IMR-90 (cell line): ENCODE measurements around the gene LHX8. TPM values are rescaled to one million over a fixed set of nuclear protein-coding genes. Genes with fewer than 3 reads are reported as not detected.

Experiments
- ATAC-seq: fragments of 200-7000 bp; cut with Tn5 transposase; 2 replicates; pipeline ENCODE4 v1.9.1; 2020; ENCODE audit warnings: low read depth, mild to moderate bottlenecking, moderate library complexity
- BruUV-seq: library from RNA; stranded (reverse); fragments of 400-500 nt; replicated peaks from 2 replicates; lab custom pipeline; 2021; lab: Mats Ljungman, UMichigan
- CTCF ChIA-PET: fragments of 300-600 bp; formaldehyde crosslinking; extraction: SDS; loops from one replicate; lab custom pipeline; 2021; ENCODE audit warnings: antibody characterized with exemption; lab: Yijun Ruan, JAX
- POLR2A ChIA-PET: fragments of 300-600 bp; sonication (Branson Sonifier 250); formaldehyde crosslinking; loops from one replicate; lab custom pipeline; 2022; ENCODE audit warnings: antibody characterized with exemption; ENCODE audit not compliant: unreplicated experiment; lab: Charles Lee
- DNase-seq: peaks from one replicate; pipeline ENCODE4 v3.0.0; 2013
- H2AFZ ChIP-seq: replicated peaks from 2 replicates; pipeline ENCODE3; 2013; ENCODE audit warnings: low read length, mild to moderate bottlenecking; ENCODE audit not compliant: poor library complexity
- H2AK5ac ChIP-seq: 2 replicates; pipeline ENCODE4 v1.6.1; 2013; ENCODE audit warnings: low read depth, low read length, inconsistent platforms
- H2AK9ac ChIP-seq: replicated peaks from 2 replicates; pipeline ENCODE3; 2013; ENCODE audit warnings: mild to moderate bottlenecking, low read depth, low read length, moderate library complexity; ENCODE audit not compliant: poor library complexity
- H2BK120ac ChIP-seq: 2 replicates; pipeline ENCODE4 v1.6.1; 2013; ENCODE audit warnings: low read depth, low read length, inconsistent platforms
- H2BK15ac ChIP-seq: 3 replicates; pipeline ENCODE4 v1.6.1; 2013; ENCODE audit warnings: low read depth, low read length, inconsistent platforms
- H2BK20ac ChIP-seq: 2 replicates; pipeline ENCODE4 v1.6.1; 2013; ENCODE audit warnings: low read depth, mild to moderate bottlenecking, inconsistent platforms, low read length, moderate library complexity
- H2BK5ac ChIP-seq: 2 replicates; pipeline ENCODE4 v1.6.1; 2013; ENCODE audit warnings: mild to moderate bottlenecking, low read depth, low read length, inconsistent platforms; ENCODE audit not compliant: poor library complexity, severe bottlenecking
- H3K14ac ChIP-seq: replicated peaks from 2 replicates; pipeline ENCODE4 v1.6.1; 2013; ENCODE audit warnings: low read depth, low read length, inconsistent platforms
- H3K18ac ChIP-seq: 2 replicates; pipeline ENCODE4 v1.6.1; 2013; ENCODE audit warnings: low read depth, low read length, control low read depth
- H3K23ac ChIP-seq: 2 replicates; pipeline ENCODE4 v1.6.1; 2013; ENCODE audit warnings: low read depth, low read length, inconsistent platforms
- H3K27ac ChIP-seq: 2 replicates; pipeline ENCODE4 v1.5.1; 2013; ENCODE audit warnings: mild to moderate bottlenecking, control low read depth, low read length; ENCODE audit not compliant: insufficient read depth
- H3K27me3 ChIP-seq: 2 replicates; pipeline ENCODE4 v1.6.1; 2013; ENCODE audit warnings: low read length; ENCODE audit not compliant: control insufficient read depth, insufficient read depth
- H3K36me3 ChIP-seq: 2 replicates; pipeline ENCODE4 v1.6.1; 2013; ENCODE audit warnings: low read length, mixed read lengths; ENCODE audit not compliant: control insufficient read depth, insufficient read depth
- H3K4ac ChIP-seq: 2 replicates; pipeline ENCODE4 v1.6.1; 2013; ENCODE audit warnings: low read depth, low read length, inconsistent platforms
- H3K4me1 ChIP-seq: 2 replicates; pipeline ENCODE4 v1.6.1; 2013; ENCODE audit warnings: low read length, mixed read lengths; ENCODE audit not compliant: control insufficient read depth, insufficient read depth
- H3K4me2 ChIP-seq: 2 replicates; pipeline ENCODE4 v1.6.1; 2013; ENCODE audit warnings: low read depth, mild to moderate bottlenecking, control low read depth, low read length, moderate library complexity
- H3K4me3 ChIP-seq: 2 replicates; pipeline ENCODE4 v1.5.1; 2013; ENCODE audit warnings: low read depth, mild to moderate bottlenecking, control low read depth, low read length, moderate library complexity; ENCODE audit not compliant: insufficient read depth
- H3K56ac ChIP-seq: 2 replicates; pipeline ENCODE4 v1.6.1; 2013; ENCODE audit warnings: low read length, inconsistent platforms; ENCODE audit not compliant: insufficient read depth; ENCODE audit errors: extremely low read depth
- H3K79me1 ChIP-seq, 2 experiments: 2 replicates each; pipeline ENCODE4 v1.6.1; 2013; ENCODE audit warnings: low read length in 2 of 2, inconsistent platforms in 1 of 2, low read depth in 1 of 2
- H3K9ac ChIP-seq: 2 replicates; pipeline ENCODE4 v1.6.1; 2013; ENCODE audit warnings: low read depth, low read length, control low read depth
- H3K9me1 ChIP-seq: 2 replicates; pipeline ENCODE4 v1.6.1; 2013; ENCODE audit warnings: low read length, inconsistent platforms; ENCODE audit not compliant: insufficient read depth
- H3K9me3 ChIP-seq: 2 replicates; pipeline ENCODE4 v1.6.1; 2013; ENCODE audit warnings: low read length; ENCODE audit not compliant: control insufficient read depth, insufficient read depth
- H4K20me1 ChIP-seq: 2 replicates; pipeline ENCODE4 v1.6.1; 2013; ENCODE audit warnings: low read length, inconsistent platforms; ENCODE audit not compliant: insufficient read depth
- H4K5ac ChIP-seq: 2 replicates; pipeline ENCODE4 v1.6.1; 2013; ENCODE audit warnings: mild to moderate bottlenecking, low read depth, low read length, control low read depth
- H4K8ac ChIP-seq, 2 experiments: 2 replicates each; pipeline ENCODE4 v1.6.1; 2013; ENCODE audit warnings: low read depth in 2 of 2, low read length in 2 of 2, control low read depth in 1 of 2, inconsistent platforms in 1 of 2
- H4K91ac ChIP-seq: 2 replicates; pipeline ENCODE4 v1.6.1; 2013; ENCODE audit warnings: low read depth, low read length, inconsistent platforms; ENCODE audit not compliant: insufficient read depth
- BHLHE40 ChIP-seq: fragments of 150-350 bp; IDR thresholded peaks from 2 replicates; pipeline ENCODE4 v1.6.1; 2016; ENCODE audit warnings: mild to moderate bottlenecking, low read depth, low read length
- CEBPB ChIP-seq: IDR thresholded peaks from 2 replicates; pipeline ENCODE4 v1.6.1; 2012; ENCODE audit warnings: low read depth, low read length, improper control_type of control experiment
- CHD1 ChIP-seq: IDR thresholded peaks from 2 replicates; pipeline ENCODE4 v1.6.1; 2012; ENCODE audit warnings: low read depth, low read length, improper control_type of control experiment
- FOS ChIP-seq: fragments of 150-350 bp; IDR thresholded peaks from 2 replicates; pipeline ENCODE4 v1.6.1; 2016; ENCODE audit warnings: low read depth, low read length
- MAFK ChIP-seq: IDR thresholded peaks from 2 replicates; pipeline ENCODE4 v1.6.1; 2012; ENCODE audit warnings: low read depth, low read length, improper control_type of control experiment
- MAZ ChIP-seq: IDR thresholded peaks from 2 replicates; pipeline ENCODE4 v1.6.1; 2012; ENCODE audit warnings: low read depth, mild to moderate bottlenecking, low read length, improper control_type of control experiment, moderate library complexity, borderline replicate concordance
- MXI1 ChIP-seq: IDR thresholded peaks from 2 replicates; pipeline ENCODE4 v1.6.1; 2012; ENCODE audit warnings: low read depth, mild to moderate bottlenecking, low read length, moderate library complexity, borderline replicate concordance
- POLR2A ChIP-seq: IDR thresholded peaks from 2 replicates; pipeline ENCODE4 v1.6.1; 2012; ENCODE audit warnings: mild to moderate bottlenecking, low read depth, low read length
- RAD21 ChIP-seq: IDR thresholded peaks from 2 replicates; pipeline ENCODE4 v1.6.1; 2012; ENCODE audit warnings: low read length, improper control_type of control experiment
- RCOR1 ChIP-seq: IDR thresholded peaks from 2 replicates; pipeline ENCODE4 v1.6.1; 2012; ENCODE audit warnings: mild to moderate bottlenecking, low read length, improper control_type of control experiment; ENCODE audit not compliant: insufficient replicate concordance
- RFX5 ChIP-seq: IDR thresholded peaks from 2 replicates; pipeline ENCODE4 v1.8.0; 2012; ENCODE audit warnings: low read depth, mild to moderate bottlenecking, low read length, moderate library complexity
- SMC3 ChIP-seq: fragments of 150-350 bp; IDR thresholded peaks from 2 replicates; pipeline ENCODE4 v1.6.1; 2016; ENCODE audit warnings: low read depth, mild to moderate bottlenecking, antibody characterized with exemption, low read length, moderate library complexity
- WGBS, 2 experiments: methylation state at CpG; one replicate each; pipeline versions ENCODE4 v1.1.5 to v1.1.7; 2013; ENCODE audit warnings: missing lambda C conversion rate in 2 of 2; ENCODE audit not compliant: insufficient read length in 1 of 2; ENCODE audit errors: extremely low coverage in 2 of 2; 5-methylcytosine and 5-hydroxymethylcytosine counted together
- dilution Hi-C: fragments of 300-500 bp; cut with HindIII; formaldehyde crosslinking; loops from one replicate; pipeline ENCODE4 v1.14.3; 2018; ENCODE audit warnings: low sequenced_read_pairs; ENCODE audit not compliant: unreplicated experiment
- in situ Hi-C: fragments of 300-500 bp; cut with MboI; formaldehyde crosslinking; loops from 3 replicates; pipeline ENCODE4 v1.14.3; 2019; ENCODE audit warnings: low sequenced_read_pairs, inconsistent platforms, mixed read lengths
- intact Hi-C: fragments of 100-400 bp; cut with micrococcal nuclease; formaldehyde crosslinking; loops from 2 replicates; pipeline ENCODE4 v1.10.0; 2022
- polyA plus RNA-seq, 3 experiments: library from polyadenylated mRNA; depleted of rRNA; stranded (reverse); fragments of >200 nt; gene quantifications; 2 replicates each; pipeline ENCODE4 v1.2.3, GENCODE V29; 2012; ENCODE audit warnings: low replicate concordance in 1 of 3
- total RNA-seq: library from RNA; depleted of rRNA; stranded (reverse); fragments of >200 nt; gene quantifications from 2 replicates; pipeline ENCODE4 v1.2.3, GENCODE V29; 2012
- TF ChIP-seq, protein P1 (sequence below): conservative IDR thresholded peaks from 2 replicates; pipeline ENCODE4 v1.5.1; 2012; ENCODE audit warnings: mild to moderate bottlenecking, low read depth, low read length, improper control_type of control experiment
- TF ChIP-seq, protein P2 (sequence below): fragments of 150-350 bp; IDR thresholded peaks from 2 replicates; pipeline ENCODE4 v1.6.1; 2016; ENCODE audit warnings: low read depth, mild to moderate bottlenecking, low read length, moderate library complexity, borderline replicate concordance
- TF ChIP-seq, protein P3 (sequence below): fragments of 150-350 bp; IDR thresholded peaks from 2 replicates; pipeline ENCODE4 v1.6.1; 2017; ENCODE audit warnings: mild to moderate bottlenecking, antibody characterized with exemption, low read length, low read depth

LHX8 gene
- total and polyA plus RNA-seq, 2 of the 4 experiments (the other 2 are of a cell fraction), result not detected

GRCh38 chr1:75099581-75099980, 34.6 kb upstream of the LHX8 start:
- H3K9ac ChIP-seq, result no peak overlapping the region
- no peak overlapping the region for H3K23ac ChIP-seq
- ATAC-seq (no peak), DNase-seq (no peak)
- H3K18ac ChIP-seq, result no peak overlapping the region
- ChIA-PET POLR2A (no interaction called here), CTCF (no interaction called here)
- H3K4ac ChIP-seq, result no peak overlapping the region
- no peak overlapping the region for H4K91ac ChIP-seq
- dilution Hi-C loops (no loop called here), intact Hi-C loops (no loop called here), in situ Hi-C loops (no loop called here)
- no peak overlapping the region for H2BK20ac ChIP-seq
- no TSS peak for BruUV-seq
- no peak overlapping the region for H2BK15ac ChIP-seq
- no peaks in the 10 kb centered on the region for H3K4me1 ChIP-seq
- no peaks in the 10 kb centered on the region for H4K20me1 ChIP-seq
- no peak overlapping the region for H2AK9ac ChIP-seq
- no peak overlapping the region for H3K14ac ChIP-seq
- H3K4me2 ChIP-seq, result no peak overlapping the region
- H3K56ac ChIP-seq, result no peak overlapping the region
- H3K27me3 ChIP-seq, result no peaks in the 10 kb centered on the region
- H3K36me3 ChIP-seq, result no peaks in the 10 kb centered on the region
- H2AFZ ChIP-seq, result no peak overlapping the region
- no peaks in the 10 kb centered on the region for H3K79me1 ChIP-seq
- no peak for TF ChIP-seq RCOR1
- TF ChIP-seq MAFK, result no peak
- no peak for TF ChIP-seq SMC3
- TF ChIP-seq MAZ, result no peak
- TF ChIP-seq CEBPB, result no peak
- TF ChIP-seq BHLHE40, result no peak
- TF ChIP-seq FOS, result no peak
- no peak for TF ChIP-seq CHD1
- TF ChIP-seq MXI1, result no peak
- no peak for TF ChIP-seq RFX5
- TF ChIP-seq RAD21, result no peak
- TF ChIP-seq POLR2A, result no peak
- TF ChIP-seq, protein P1, sequence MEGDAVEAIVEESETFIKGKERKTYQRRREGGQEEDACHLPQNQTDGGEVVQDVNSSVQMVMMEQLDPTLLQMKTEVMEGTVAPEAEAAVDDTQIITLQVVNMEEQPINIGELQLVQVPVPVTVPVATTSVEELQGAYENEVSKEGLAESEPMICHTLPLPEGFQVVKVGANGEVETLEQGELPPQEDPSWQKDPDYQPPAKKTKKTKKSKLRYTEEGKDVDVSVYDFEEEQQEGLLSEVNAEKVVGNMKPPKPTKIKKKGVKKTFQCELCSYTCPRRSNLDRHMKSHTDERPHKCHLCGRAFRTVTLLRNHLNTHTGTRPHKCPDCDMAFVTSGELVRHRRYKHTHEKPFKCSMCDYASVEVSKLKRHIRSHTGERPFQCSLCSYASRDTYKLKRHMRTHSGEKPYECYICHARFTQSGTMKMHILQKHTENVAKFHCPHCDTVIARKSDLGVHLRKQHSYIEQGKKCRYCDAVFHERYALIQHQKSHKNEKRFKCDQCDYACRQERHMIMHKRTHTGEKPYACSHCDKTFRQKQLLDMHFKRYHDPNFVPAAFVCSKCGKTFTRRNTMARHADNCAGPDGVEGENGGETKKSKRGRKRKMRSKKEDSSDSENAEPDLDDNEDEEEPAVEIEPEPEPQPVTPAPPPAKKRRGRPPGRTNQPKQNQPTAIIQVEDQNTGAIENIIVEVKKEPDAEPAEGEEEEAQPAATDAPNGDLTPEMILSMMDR, result no peak
- TF ChIP-seq, protein P2, sequence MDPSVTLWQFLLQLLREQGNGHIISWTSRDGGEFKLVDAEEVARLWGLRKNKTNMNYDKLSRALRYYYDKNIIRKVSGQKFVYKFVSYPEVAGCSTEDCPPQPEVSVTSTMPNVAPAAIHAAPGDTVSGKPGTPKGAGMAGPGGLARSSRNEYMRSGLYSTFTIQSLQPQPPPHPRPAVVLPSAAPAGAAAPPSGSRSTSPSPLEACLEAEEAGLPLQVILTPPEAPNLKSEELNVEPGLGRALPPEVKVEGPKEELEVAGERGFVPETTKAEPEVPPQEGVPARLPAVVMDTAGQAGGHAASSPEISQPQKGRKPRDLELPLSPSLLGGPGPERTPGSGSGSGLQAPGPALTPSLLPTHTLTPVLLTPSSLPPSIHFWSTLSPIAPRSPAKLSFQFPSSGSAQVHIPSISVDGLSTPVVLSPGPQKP, result no peak
- TF ChIP-seq, protein P3, sequence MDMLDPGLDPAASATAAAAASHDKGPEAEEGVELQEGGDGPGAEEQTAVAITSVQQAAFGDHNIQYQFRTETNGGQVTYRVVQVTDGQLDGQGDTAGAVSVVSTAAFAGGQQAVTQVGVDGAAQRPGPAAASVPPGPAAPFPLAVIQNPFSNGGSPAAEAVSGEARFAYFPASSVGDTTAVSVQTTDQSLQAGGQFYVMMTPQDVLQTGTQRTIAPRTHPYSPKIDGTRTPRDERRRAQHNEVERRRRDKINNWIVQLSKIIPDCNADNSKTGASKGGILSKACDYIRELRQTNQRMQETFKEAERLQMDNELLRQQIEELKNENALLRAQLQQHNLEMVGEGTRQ, result no peak
- H2BK5ac ChIP-seq, result no peak overlapping the region
- no peak overlapping the region for H4K5ac ChIP-seq
- no peak overlapping the region for H4K8ac ChIP-seq
- H3K9me1 ChIP-seq, result no peaks in the 10 kb centered on the region
- no CpG with 5 or more reads among the region's 2 CpGs for WGBS, 2 experiments
- peaks cover 4% of the 10 kb centered on the region; the same call in 1 of the 2 replicates for H3K9me3 ChIP-seq
- H3K4me3 ChIP-seq, result no peak overlapping the region
- no peak overlapping the region for H2AK5ac ChIP-seq
- H2BK120ac ChIP-seq, result no peak overlapping the region
- no peak overlapping the region for H3K27ac ChIP-seq
